ENCODE measurements around the gene ALDH3A1.
"Not testable (repeated sequence)": the region's sequence is repeated elsewhere in the genome, so short reads cannot be mapped to it uniquely, and the experiment has no call there.

Gene ALDH3A1

DNA sequence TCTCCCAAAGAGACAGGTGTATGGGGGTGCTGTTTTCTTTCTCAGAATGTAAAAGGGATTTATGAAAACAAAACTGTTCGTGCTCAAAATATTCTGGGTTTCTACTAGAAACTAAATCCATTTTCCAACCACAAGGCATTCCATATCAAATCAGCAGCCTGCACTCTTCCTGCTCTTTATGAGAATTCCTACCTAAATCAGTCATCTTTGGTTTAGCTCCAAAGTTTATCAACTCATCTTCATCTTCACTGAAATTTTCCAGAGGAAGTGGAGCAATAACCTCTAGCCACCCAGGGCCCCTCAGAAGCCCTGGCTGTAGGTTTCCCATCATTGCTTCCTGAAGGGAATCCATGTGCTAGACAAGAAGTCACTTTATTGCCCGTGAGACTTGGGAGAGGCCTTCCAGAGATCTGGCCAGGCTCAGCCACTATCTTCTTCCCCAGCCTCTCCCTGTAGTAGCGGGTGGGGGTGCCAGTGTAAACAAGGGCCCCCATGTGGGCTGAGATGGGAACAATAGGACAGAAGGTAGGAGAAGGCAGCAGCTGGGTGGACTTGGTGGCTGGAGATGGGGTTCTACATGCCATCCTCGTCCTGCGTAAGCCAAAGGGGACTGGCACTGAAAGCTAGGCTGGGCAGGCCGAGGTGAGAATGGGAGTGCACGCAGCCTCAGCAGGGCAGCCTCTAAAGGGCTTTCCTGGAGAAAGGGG lies 22.0 kb upstream of the ALDH3A1 start:
- in situ Hi-C loops (cut with HindIII; ENCODE audit: low sequenced_read_pairs): no loop called here
- TF ChIP-seq, protein P1, sequence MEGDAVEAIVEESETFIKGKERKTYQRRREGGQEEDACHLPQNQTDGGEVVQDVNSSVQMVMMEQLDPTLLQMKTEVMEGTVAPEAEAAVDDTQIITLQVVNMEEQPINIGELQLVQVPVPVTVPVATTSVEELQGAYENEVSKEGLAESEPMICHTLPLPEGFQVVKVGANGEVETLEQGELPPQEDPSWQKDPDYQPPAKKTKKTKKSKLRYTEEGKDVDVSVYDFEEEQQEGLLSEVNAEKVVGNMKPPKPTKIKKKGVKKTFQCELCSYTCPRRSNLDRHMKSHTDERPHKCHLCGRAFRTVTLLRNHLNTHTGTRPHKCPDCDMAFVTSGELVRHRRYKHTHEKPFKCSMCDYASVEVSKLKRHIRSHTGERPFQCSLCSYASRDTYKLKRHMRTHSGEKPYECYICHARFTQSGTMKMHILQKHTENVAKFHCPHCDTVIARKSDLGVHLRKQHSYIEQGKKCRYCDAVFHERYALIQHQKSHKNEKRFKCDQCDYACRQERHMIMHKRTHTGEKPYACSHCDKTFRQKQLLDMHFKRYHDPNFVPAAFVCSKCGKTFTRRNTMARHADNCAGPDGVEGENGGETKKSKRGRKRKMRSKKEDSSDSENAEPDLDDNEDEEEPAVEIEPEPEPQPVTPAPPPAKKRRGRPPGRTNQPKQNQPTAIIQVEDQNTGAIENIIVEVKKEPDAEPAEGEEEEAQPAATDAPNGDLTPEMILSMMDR (IDR thresholded peaks at IDR 0.05; ENCODE audit: low read depth, low read length, missing control alignments): no peak
- DNase-seq (ENCODE audit: low read depth): no peak
- no peak overlapping the region for H3K4me3 ChIP-seq (ENCODE audit: low read depth, low read length)

DNA sequence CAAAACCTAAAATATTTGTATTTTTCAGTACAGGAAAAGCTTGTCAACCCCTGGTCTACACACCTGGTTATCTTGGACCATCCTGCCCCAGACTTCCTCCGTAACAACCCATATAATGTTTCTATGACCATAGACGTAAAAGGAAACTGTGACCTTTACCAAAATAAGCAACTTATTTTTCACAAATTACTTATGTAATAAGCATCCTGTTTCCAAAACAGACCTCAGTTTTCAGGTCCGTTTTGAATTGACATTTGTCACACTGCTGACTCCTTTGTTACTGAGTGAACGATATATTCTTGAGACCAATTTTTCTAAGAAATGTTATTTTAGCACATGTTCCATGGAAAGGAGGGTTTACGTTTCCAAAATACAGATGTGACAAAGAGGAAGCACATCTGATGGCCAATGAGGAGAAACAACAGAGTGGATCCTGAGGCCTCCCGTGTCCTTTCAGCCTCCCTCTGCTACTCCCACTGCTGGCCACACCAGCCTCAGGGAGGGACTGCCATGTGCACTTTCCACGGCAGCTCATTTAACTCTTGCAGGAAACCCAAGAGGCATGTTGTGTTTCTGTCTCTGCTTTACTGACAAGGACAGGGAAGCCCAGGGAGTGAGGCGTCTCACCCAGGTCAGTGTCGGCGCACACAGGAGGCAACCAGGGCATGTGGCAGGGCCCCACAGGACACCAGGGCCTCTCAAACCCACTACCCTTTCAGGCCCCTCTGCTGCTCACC lies 20.1 kb upstream of the ALDH3A1 start:
- DNase-seq (ENCODE audit: low read depth): no peak
- in situ Hi-C loops (cut with HindIII; ENCODE audit: low sequenced_read_pairs): no loop called here
- H3K4me3 ChIP-seq (ENCODE audit: low read depth, low read length): no peak overlapping the region
- TF ChIP-seq, protein P1 (IDR thresholded peaks at IDR 0.05; ENCODE audit: low read depth, low read length, missing control alignments): no peak

DNA sequence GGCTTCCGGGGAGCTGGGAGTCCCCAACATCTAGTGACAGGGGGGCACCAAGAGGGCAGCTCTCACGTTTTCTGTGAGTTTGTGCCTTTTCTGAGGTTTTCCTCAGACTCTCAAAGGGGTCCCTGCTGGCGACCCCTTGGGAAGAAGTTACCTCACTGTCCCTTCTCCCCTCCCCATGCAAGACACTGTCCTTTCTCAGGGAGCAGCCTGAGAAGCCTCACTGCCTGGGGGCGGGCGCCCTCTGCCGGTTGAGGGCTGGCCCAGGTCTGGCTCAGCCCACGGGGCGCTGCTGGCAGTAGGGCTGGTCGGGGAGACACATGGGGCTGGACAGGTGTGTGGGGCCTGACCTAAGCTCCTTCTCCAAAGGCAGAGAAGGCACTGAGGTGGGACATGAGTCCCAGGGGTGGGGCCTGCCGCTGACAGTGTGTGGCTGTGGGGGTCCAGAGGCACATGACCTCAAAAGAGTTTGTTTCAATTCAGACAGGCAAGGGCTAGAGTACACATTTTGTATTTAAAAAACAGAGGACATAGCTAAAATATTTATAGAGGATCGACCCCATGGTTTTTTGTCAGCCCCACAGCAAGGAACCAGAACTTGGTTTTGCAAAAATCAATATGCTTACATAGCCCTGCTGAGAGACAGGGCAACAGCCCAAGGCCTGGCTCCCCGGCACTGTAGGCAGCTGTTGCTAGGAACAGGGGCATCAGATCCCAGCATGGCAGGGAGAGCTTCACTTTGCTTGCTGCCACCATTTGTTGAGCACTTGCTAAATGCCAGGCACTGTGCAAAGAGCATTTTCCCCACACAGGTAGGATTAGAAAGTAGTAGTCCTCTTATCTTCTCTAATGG lies 18.5 kb upstream of the ALDH3A1 start:
- no peak overlapping the region for H3K4me3 ChIP-seq (ENCODE audit: low read depth, low read length)
- in situ Hi-C loops (cut with HindIII; ENCODE audit: low sequenced_read_pairs): no loop called here
- DNase-seq (ENCODE audit: low read depth): no peak
- TF ChIP-seq, protein P1 (IDR thresholded peaks at IDR 0.05; ENCODE audit: low read depth, low read length, missing control alignments): peak; percentile 99

DNA sequence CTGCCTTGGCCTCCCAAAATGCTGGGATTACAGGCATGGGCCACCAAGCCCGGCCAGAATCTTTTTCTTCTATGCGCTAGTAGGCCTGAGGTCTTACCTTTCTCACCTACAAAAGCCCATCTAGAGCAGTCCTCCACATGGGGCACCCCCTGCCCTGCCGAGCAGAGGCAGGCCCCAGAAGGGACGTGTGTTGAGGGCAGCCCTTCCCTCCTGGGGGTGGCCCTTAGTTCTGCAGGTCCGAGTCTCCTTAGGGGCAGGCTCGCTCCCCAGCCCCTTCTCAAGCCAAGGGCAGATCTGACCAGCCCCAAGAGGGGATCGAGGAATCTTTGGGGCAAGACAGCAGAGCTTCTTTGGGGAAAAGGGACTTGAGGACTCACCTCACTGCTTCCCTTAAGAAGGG lies 17.9 kb upstream of the ALDH3A1 start:
- no peak overlapping the region for H3K4me3 ChIP-seq (ENCODE audit: low read depth, low read length)
- DNase-seq (ENCODE audit: low read depth): no peak
- TF ChIP-seq, protein P1 (IDR thresholded peaks at IDR 0.05; ENCODE audit: low read depth, low read length, missing control alignments): no peak
- in situ Hi-C loops (cut with HindIII; ENCODE audit: low sequenced_read_pairs): no loop called here

DNA sequence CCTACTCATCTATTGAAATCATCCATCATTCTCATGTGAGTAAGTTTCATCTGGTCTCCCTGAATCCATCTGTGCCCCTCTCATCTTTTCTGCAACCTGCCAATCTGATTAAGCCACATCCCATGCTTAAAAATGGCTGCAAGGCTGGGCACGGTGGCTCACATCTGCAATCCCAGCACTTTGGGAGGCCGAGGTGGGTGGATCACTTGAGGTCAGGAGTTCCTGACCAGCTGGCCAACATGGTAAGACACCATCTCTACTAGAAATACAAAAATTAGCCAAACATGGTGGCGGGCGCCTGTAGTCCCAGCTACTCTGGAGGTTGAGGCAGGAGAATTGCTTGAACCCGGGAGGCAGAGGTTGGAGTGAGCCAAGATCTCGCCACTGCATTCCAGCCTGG lies 15.9 kb upstream of the ALDH3A1 start:
- H3K4me3 ChIP-seq (ENCODE audit: low read depth, low read length); DNase-seq (ENCODE audit: low read depth): not testable (repeated sequence)
- in situ Hi-C loops (cut with HindIII; ENCODE audit: low sequenced_read_pairs): loop anchor here (5.0 kb wide), 2 partner anchors 247 to 402 kb away; partner anchors contain the start of gene B9D1

DNA sequence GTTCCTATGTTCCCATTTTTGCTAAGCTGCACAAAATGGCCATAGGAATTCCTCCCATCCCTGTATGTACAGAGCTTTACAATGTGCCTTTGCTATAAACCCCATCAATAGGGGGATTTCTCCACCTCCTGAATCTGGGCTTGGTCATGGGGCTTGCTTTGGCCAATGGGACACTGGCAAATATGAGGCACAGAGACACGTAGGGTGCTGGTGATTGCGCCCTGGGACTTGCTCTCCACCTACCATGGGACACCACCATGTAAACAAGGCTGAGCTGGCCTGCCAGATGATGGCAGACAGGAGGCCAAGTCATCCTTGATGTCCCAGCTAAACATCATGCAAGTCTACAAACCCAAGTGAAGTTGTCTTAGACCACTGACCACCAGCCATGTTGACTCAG lies 15.3 kb upstream of the ALDH3A1 start:
- no peak for DNase-seq (ENCODE audit: low read depth)
- no peak overlapping the region for H3K4me3 ChIP-seq (ENCODE audit: low read depth, low read length)
- TF ChIP-seq, protein P1 (IDR thresholded peaks at IDR 0.05; ENCODE audit: low read depth, low read length, missing control alignments): no peak
- in situ Hi-C loops (cut with HindIII; ENCODE audit: low sequenced_read_pairs): loop anchor here (5.0 kb wide), 2 partner anchors 246 to 401 kb away; partner anchors contain the start of gene B9D1
